T-helper 1 cell treated with Interleukin-12 subunit alpha and Interleukin-12 subunit beta and Interleukin-4 antibody, amounts not matched to agents 30 ng/mL and 1 ng/mL, for 36 hours (primary cell): ENCODE data around the gene SPDL1. TPM values are rescaled to one million over a fixed set of nuclear protein-coding genes. Genes with fewer than 3 reads are reported as not detected.

Experiments used
- total RNA-seq: library from RNA; stranded (reverse); gene quantifications from 2 replicates; pipeline ENCODE4 v1.2.3, GENCODE V29; 2022

The SPDL1 gene
- total RNA-seq, 1 donor from 2014 or later, result 30.8 TPM

Other genes with a start within 250 kb of the SPDL1 start
- 333 and 346 TPM in 2 replicates for gene DOCK2, start 53.5 kb downstream of the SPDL1 start, total RNA-seq